HCT116 (cell line): Measurements from ENCODE around the gene CRACDL. TPM values are rescaled to one million over a fixed set of nuclear protein-coding genes. Genes with fewer than 3 reads are reported as not detected.

Experiments used
- ATAC-seq: fragments of 200-7000 bp; cut with Tn5 transposase; 2 replicates; pipeline ENCODE4 v1.9.1; 2020; ENCODE audit warnings: mild to moderate bottlenecking, moderate library complexity
- BruUV-seq: library from RNA; stranded (reverse); fragments of 400-500 nt; replicated peaks from 2 replicates; lab custom pipeline; 2021; lab: Mats Ljungman, UMichigan
- CTCF ChIA-PET: fragments of 300-600 bp; sonication (Branson Sonifier 250); formaldehyde crosslinking; loops from one replicate; lab custom pipeline; 2021; ENCODE audit warnings: antibody characterized with exemption; lab: Charles Lee
- POLR2A ChIA-PET: fragments of 300-600, 350-600 bp; sonication (Branson Sonifier 250); formaldehyde crosslinking; loops from one replicate; lab custom pipeline; 2021; ENCODE audit warnings: antibody characterized with exemption; lab: Charles Lee
- RAD21 ChIA-PET, 2 experiments: fragments of 300-600 bp; sonication (Branson Sonifier 250); formaldehyde crosslinking; loops; one replicate each; lab custom pipeline; 2023; ENCODE audit warnings: low total read pairs in 2 of 2; ENCODE audit not compliant: uncharacterized antibody in 2 of 2, unreplicated experiment in 2 of 2, low non-redundant PET in 1 of 2; lab: Charles Lee
- DNase-seq: peaks from one replicate; pipeline ENCODE4 v3.0.0-alpha.2; 2010; ENCODE audit warnings: low read depth, low spot score
- H2AFZ ChIP-seq: fragments of 200-600 bp; shearing (Covaris generic), sonication (generic); 2 replicates; pipeline ENCODE4 v1.6.1; 2017; ENCODE audit warnings: low read depth, mixed run types, mixed read lengths, antibody characterized with exemption, low read length; ENCODE audit not compliant: poor library complexity, severe bottlenecking
- H3K27ac ChIP-seq: 2 replicates; pipeline ENCODE4 v1.5.1; 2012; ENCODE audit warnings: low read depth, low read length
- H3K27me3 ChIP-seq: fragments of 200-600 bp; sonication (generic); 2 replicates; pipeline ENCODE4 v1.6.1; 2016; ENCODE audit warnings: mixed run types, low read length, mixed read lengths; ENCODE audit not compliant: insufficient read depth
- H3K36me3 ChIP-seq, 2 experiments: fragments of 200-500 bp in 1 of 2; fragments of 200-600 bp in 1 of 2; sonication (Bioruptor generic) in 1 of 2; sonication (generic) in 1 of 2; 2 replicates each; pipeline versions ENCODE4 v1.5.1 to v1.6.1; 2014 to 2016; ENCODE audit warnings: low read length in 2 of 2, inconsistent platforms in 1 of 2, mixed read lengths in 1 of 2, mixed run types in 1 of 2; ENCODE audit not compliant: insufficient read depth in 2 of 2, control insufficient read depth in 1 of 2
- H3K4me1 ChIP-seq, 2 experiments: fragments of 200-600 bp in 1 of 2; sonication (generic) in 1 of 2; 2 replicates each; pipeline versions ENCODE4 v1.5.1 to v1.6.1; 2012 to 2017; ENCODE audit warnings: low read length in 2 of 2, inconsistent platforms in 1 of 2, mild to moderate bottlenecking in 1 of 2, mixed read lengths in 1 of 2, mixed run types in 1 of 2, moderate library complexity in 1 of 2; ENCODE audit not compliant: insufficient read depth in 2 of 2, control insufficient read depth in 1 of 2
- H3K4me2 ChIP-seq: fragments of 200-600 bp; sonication (generic); 2 replicates; pipeline ENCODE4 v1.6.1; 2017; ENCODE audit warnings: mixed run types, low read length, mixed read lengths
- H3K4me3 ChIP-seq, 2 experiments: fragments of 200-600 bp in 1 of 2; sonication (generic) in 1 of 2; replicated peaks in 1 of 2; 2 replicates each; pipeline ENCODE4 v1.5.1; 2011 to 2016; ENCODE audit warnings: low read length in 2 of 2, control low read depth in 1 of 2, low read depth in 1 of 2, mild to moderate bottlenecking in 1 of 2, mixed read lengths in 1 of 2, mixed run types in 1 of 2
- H3K79me2 ChIP-seq: fragments of 200-600 bp; sonication (generic); 2 replicates; pipeline ENCODE4 v1.6.1; 2017; ENCODE audit warnings: mild to moderate bottlenecking, mixed run types, low read length, moderate library complexity, mixed read lengths; ENCODE audit not compliant: insufficient read depth
- H3K9ac ChIP-seq: fragments of 200-600 bp; sonication (generic); 2 replicates; pipeline ENCODE4 v1.6.1; 2016; ENCODE audit warnings: low read length, mixed read lengths
- H3K9me2 ChIP-seq: fragments of 200-600 bp; sonication (generic), shearing (Covaris generic); 2 replicates; pipeline ENCODE4 v1.6.1; 2017; ENCODE audit warnings: mixed run types, mild to moderate bottlenecking, moderate library complexity; ENCODE audit not compliant: insufficient read depth
- H3K9me3 ChIP-seq, 2 experiments: fragments of 200-500 bp in 1 of 2; fragments of 200-600 bp in 1 of 2; sonication (Bioruptor generic) in 1 of 2; sonication (generic) in 1 of 2; 2 replicates each; pipeline ENCODE4 v1.6.1; 2014 to 2017; ENCODE audit warnings: low read length in 2 of 2, mixed read lengths in 2 of 2, inconsistent platforms in 1 of 2, low read depth in 1 of 2, mild to moderate bottlenecking in 1 of 2, mixed run types in 1 of 2, moderate library complexity in 1 of 2; ENCODE audit not compliant: control insufficient read depth in 1 of 2, insufficient read depth in 1 of 2
- H4K20me1 ChIP-seq: fragments of 200-600 bp; sonication (generic), shearing (Covaris generic); 2 replicates; pipeline ENCODE4 v1.6.1; 2017; ENCODE audit warnings: mixed run types, mild to moderate bottlenecking, moderate library complexity; ENCODE audit not compliant: insufficient read depth
- CBX3 ChIP-seq: IDR thresholded peaks from 2 replicates; pipeline ENCODE4 v1.6.1; 2012; ENCODE audit warnings: low read depth
- ELF1 ChIP-seq: IDR thresholded peaks from 2 replicates; pipeline ENCODE4 v1.6.1; 2012; ENCODE audit warnings: low read depth, borderline replicate concordance
- EZH2 ChIP-seq: fragments of 200-600 bp; sonication (generic); IDR thresholded peaks from 2 replicates; pipeline ENCODE4 v1.6.1; 2017; ENCODE audit warnings: antibody characterized with exemption, mixed run types
- EZH2phosphoT487 ChIP-seq: fragments of 200-600 bp; IDR thresholded peaks from 2 replicates; pipeline ENCODE4 v1.6.1; 2018; ENCODE audit warnings: antibody characterized with exemption, borderline replicate concordance
- FOSL1 ChIP-seq: IDR thresholded peaks from 2 replicates; pipeline ENCODE4 v1.6.1; 2012; ENCODE audit warnings: low read depth
- JUND ChIP-seq: IDR thresholded peaks from 2 replicates; pipeline ENCODE4 v1.6.1; 2012
- POLR2A ChIP-seq: IDR thresholded peaks from 2 replicates; pipeline ENCODE4 v1.7.0; 2011; ENCODE audit warnings: borderline replicate concordance; ENCODE audit not compliant: insufficient read depth, insufficient read length; ENCODE audit errors: extremely low read depth
- POLR2AphosphoS5 ChIP-seq: IDR thresholded peaks from 2 replicates; pipeline ENCODE4 v1.6.1; 2011; ENCODE audit warnings: mild to moderate bottlenecking, low read depth, low read length, moderate library complexity
- RAD21 ChIP-seq: IDR thresholded peaks from 2 replicates; pipeline ENCODE4 v1.6.1; 2012; ENCODE audit warnings: low read depth, mild to moderate bottlenecking
- SP1 ChIP-seq: IDR thresholded peaks from 2 replicates; pipeline ENCODE4 v1.6.1; 2012; ENCODE audit warnings: low read depth
- SRF ChIP-seq: IDR thresholded peaks from 2 replicates; pipeline ENCODE4 v1.6.1; 2012; ENCODE audit warnings: low read depth
- TCF7L2 ChIP-seq: IDR thresholded peaks from 2 replicates; pipeline ENCODE4 v1.7.0; 2011; ENCODE audit warnings: borderline replicate concordance, inconsistent platforms; ENCODE audit not compliant: insufficient read depth, insufficient read length; ENCODE audit errors: extremely low read depth
- YY1 ChIP-seq: IDR thresholded peaks from 2 replicates; pipeline ENCODE4 v1.6.1; 2011; ENCODE audit warnings: low read length, low read depth, moderate library complexity, mild to moderate bottlenecking; ENCODE audit not compliant: insufficient replicate concordance; ENCODE audit errors: extremely low read depth
- ZFX ChIP-seq: fragments of 450-650 bp; IDR thresholded peaks from 2 replicates; pipeline ENCODE4 v1.6.1; 2017
- ZNF274 ChIP-seq: fragments of 200-500 bp; sonication (Bioruptor generic); IDR thresholded peaks from 2 replicates; pipeline ENCODE4 v1.6.1; 2014; ENCODE audit warnings: mild to moderate bottlenecking, low read depth, low read length, inconsistent platforms
- intact Hi-C: fragments of 100-400 bp; cut with micrococcal nuclease; formaldehyde crosslinking; loops from 2 replicates; pipeline ENCODE4 v1.10.0; 2022
- total RNA-seq: library from RNA; stranded (reverse); gene quantifications from one replicate; pipeline ENCODE4 v1.2.1, GENCODE V29; 2021; ENCODE audit not compliant: unreplicated experiment
- TF ChIP-seq, protein P1 (sequence below): IDR thresholded peaks from 2 replicates; pipeline ENCODE4 v1.6.1; 2012
- TF ChIP-seq, protein P2 (sequence below): IDR thresholded peaks from 2 replicates; pipeline ENCODE4 v1.6.1; 2012; ENCODE audit warnings: low read depth
- TF ChIP-seq, protein P3 (sequence below): IDR thresholded peaks from 2 replicates; pipeline ENCODE4 v1.6.1; 2011; ENCODE audit warnings: mild to moderate bottlenecking, low read length, moderate library complexity; ENCODE audit not compliant: insufficient replicate concordance; ENCODE audit errors: extremely low read depth
- TF ChIP-seq, protein P4 (sequence below): IDR thresholded peaks from 2 replicates; pipeline ENCODE4 v1.6.1; 2012

The CRACDL gene
- total RNA-seq, 1 experiment from 2014 or later: 1.1 TPM

DNA sequence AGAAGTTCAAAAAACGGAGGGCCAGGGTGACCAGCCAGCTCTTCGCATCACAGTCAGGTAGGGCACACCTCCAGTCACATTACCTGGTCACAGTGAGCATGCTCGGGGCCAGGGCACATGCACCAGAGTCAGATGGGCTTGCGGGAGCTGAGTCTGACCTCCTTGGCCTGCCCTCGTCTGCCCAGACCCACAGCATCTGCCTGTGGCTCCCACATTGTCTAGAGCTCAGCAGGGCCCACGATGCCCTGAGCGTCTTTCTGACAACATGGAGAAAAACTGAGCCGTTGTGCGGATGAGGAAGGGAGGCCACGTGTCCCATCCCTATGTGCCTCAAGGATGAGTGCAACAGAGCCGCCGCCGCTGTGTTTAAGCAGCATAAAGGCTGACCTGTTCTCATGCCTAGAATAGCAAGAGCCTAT, 37.6 kb downstream of the CRACDL start:
- RAD21 ChIA-PET: no interaction called here
- no peak for DNase-seq
- Histone ChIP-seq H4K20me1 (no peaks in the 10 kb centered on the region), H3K9me3 (no peaks in the 10 kb centered on the region), H3K4me2 (no peak overlapping the region)
- no TSS peak for BruUV-seq
- TF ChIP-seq JUND (no peak), YY1 (no peak), ZFX (no peak), SRF (no peak), POLR2AphosphoS5 (no peak), FOSL1 (no peak), POLR2A (no peak), CBX3 (no peak), RAD21 (no peak), TCF7L2 (no peak), ZNF274 (no peak), EZH2phosphoT487 (no peak), ELF1 (no peak), EZH2 (no peak), SP1 (no peak)
- TF ChIP-seq, protein P1, sequence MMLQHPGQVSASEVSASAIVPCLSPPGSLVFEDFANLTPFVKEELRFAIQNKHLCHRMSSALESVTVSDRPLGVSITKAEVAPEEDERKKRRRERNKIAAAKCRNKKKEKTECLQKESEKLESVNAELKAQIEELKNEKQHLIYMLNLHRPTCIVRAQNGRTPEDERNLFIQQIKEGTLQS: no peak
- TF ChIP-seq, protein P2, sequence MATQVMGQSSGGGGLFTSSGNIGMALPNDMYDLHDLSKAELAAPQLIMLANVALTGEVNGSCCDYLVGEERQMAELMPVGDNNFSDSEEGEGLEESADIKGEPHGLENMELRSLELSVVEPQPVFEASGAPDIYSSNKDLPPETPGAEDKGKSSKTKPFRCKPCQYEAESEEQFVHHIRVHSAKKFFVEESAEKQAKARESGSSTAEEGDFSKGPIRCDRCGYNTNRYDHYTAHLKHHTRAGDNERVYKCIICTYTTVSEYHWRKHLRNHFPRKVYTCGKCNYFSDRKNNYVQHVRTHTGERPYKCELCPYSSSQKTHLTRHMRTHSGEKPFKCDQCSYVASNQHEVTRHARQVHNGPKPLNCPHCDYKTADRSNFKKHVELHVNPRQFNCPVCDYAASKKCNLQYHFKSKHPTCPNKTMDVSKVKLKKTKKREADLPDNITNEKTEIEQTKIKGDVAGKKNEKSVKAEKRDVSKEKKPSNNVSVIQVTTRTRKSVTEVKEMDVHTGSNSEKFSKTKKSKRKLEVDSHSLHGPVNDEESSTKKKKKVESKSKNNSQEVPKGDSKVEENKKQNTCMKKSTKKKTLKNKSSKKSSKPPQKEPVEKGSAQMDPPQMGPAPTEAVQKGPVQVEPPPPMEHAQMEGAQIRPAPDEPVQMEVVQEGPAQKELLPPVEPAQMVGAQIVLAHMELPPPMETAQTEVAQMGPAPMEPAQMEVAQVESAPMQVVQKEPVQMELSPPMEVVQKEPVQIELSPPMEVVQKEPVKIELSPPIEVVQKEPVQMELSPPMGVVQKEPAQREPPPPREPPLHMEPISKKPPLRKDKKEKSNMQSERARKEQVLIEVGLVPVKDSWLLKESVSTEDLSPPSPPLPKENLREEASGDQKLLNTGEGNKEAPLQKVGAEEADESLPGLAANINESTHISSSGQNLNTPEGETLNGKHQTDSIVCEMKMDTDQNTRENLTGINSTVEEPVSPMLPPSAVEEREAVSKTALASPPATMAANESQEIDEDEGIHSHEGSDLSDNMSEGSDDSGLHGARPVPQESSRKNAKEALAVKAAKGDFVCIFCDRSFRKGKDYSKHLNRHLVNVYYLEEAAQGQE: no peak
- TF ChIP-seq, protein P3, sequence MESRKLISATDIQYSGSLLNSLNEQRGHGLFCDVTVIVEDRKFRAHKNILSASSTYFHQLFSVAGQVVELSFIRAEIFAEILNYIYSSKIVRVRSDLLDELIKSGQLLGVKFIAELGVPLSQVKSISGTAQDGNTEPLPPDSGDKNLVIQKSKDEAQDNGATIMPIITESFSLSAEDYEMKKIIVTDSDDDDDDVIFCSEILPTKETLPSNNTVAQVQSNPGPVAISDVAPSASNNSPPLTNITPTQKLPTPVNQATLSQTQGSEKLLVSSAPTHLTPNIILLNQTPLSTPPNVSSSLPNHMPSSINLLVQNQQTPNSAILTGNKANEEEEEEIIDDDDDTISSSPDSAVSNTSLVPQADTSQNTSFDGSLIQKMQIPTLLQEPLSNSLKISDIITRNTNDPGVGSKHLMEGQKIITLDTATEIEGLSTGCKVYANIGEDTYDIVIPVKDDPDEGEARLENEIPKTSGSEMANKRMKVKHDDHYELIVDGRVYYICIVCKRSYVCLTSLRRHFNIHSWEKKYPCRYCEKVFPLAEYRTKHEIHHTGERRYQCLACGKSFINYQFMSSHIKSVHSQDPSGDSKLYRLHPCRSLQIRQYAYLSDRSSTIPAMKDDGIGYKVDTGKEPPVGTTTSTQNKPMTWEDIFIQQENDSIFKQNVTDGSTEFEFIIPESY: no peak
- TF ChIP-seq, protein P4, sequence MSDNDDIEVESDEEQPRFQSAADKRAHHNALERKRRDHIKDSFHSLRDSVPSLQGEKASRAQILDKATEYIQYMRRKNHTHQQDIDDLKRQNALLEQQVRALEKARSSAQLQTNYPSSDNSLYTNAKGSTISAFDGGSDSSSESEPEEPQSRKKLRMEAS: no peak
- TF ChIP-seq, all 23 proteins: peak for 0
- Histone ChIP-seq H3K9ac (no peak overlapping the region), H3K9me2 (no peaks in the 10 kb centered on the region), H3K79me2 (no peaks in the 10 kb centered on the region), H3K4me1 (no peaks in the 10 kb centered on the region), H3K27ac (no peak overlapping the region), H3K36me3 (no peaks in the 10 kb centered on the region), H3K4me3 (no peak overlapping the region), H2AFZ (no peak overlapping the region), H3K27me3 (no peaks in the 10 kb centered on the region)
- intact Hi-C loops: no loop called here
- CTCF ChIA-PET: no interaction called here
- POLR2A ChIA-PET: no interaction called here
- no peak for ATAC-seq
